Tibial nerve (tissue), 4 donors: ENCODE results near the gene MAGI3.
"Not testable (repeated sequence)": the region's sequence is repeated elsewhere in the genome, so short reads cannot be mapped to it uniquely, and the experiment has no call there.

ENCODE experiments used
- EP300 ChIP-seq, 2 donors: sonication (generic); formaldehyde crosslinking; IDR thresholded peaks; one replicate each; pipeline ENCODE4 v1.6.1; 2017; ENCODE audit warnings: antibody characterized with exemption in 2 of 2, mild to moderate bottlenecking in 1 of 2
- POLR2A ChIP-seq, 2 donors: fragments of 450-650 bp; IDR thresholded peaks; one replicate each; pipeline ENCODE4 v1.6.1; 2017; ENCODE audit warnings: antibody characterized with exemption in 2 of 2, mild to moderate bottlenecking in 2 of 2, moderate library complexity in 2 of 2
- TF ChIP-seq, protein P1 (sequence below), 5 experiments: fragments of 200-600 bp in 3 of 5; fragments of 450-650 bp in 2 of 5; sonication (generic) in 3 of 5; IDR thresholded peaks; one replicate each; pipeline ENCODE4 v1.5.1; 2016 to 2019; ENCODE audit warnings: antibody characterized with exemption in 5 of 5, mild to moderate bottlenecking in 3 of 5, moderate library complexity in 2 of 5

- TF ChIP-seq, protein P1, sequence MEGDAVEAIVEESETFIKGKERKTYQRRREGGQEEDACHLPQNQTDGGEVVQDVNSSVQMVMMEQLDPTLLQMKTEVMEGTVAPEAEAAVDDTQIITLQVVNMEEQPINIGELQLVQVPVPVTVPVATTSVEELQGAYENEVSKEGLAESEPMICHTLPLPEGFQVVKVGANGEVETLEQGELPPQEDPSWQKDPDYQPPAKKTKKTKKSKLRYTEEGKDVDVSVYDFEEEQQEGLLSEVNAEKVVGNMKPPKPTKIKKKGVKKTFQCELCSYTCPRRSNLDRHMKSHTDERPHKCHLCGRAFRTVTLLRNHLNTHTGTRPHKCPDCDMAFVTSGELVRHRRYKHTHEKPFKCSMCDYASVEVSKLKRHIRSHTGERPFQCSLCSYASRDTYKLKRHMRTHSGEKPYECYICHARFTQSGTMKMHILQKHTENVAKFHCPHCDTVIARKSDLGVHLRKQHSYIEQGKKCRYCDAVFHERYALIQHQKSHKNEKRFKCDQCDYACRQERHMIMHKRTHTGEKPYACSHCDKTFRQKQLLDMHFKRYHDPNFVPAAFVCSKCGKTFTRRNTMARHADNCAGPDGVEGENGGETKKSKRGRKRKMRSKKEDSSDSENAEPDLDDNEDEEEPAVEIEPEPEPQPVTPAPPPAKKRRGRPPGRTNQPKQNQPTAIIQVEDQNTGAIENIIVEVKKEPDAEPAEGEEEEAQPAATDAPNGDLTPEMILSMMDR (IDR thresholded peaks at IDR 0.05) = not testable (repeated sequence)
- TF ChIP-seq POLR2A, EP300 (IDR thresholded peaks at IDR 0.05): not testable (repeated sequence)
Observed at GRCh38 chr1:113406149-113406548, 15.8 kb downstream of the MAGI3 start.
